ENCODE results near the gene CADM2.

The CADM2 gene

GRCh38 chr3:85576697-85577200 is 618.0 kb downstream of the CADM2 start:
- no peak for DNase-seq

- DNase-seq, result no peak
Observed at GRCh38 chr3:85584779-85585356, 626.1 kb downstream of the CADM2 start.

- no peak for DNase-seq
Observed at GRCh38 chr3:85586018-85586417, 627.2 kb downstream of the CADM2 start.

- DNase-seq, result no peak
Observed at GRCh38 chr3:85589145-85589544, 630.4 kb downstream of the CADM2 start.

GRCh38 chr3:85591451-85591850 is 632.7 kb downstream of the CADM2 start:
- DNase-seq, result no peak

- no peak for DNase-seq
Observed at GRCh38 chr3:85592256-85592655, 633.5 kb downstream of the CADM2 start.

- no peak for DNase-seq
Observed at GRCh38 chr3:85594676-85595075, 635.9 kb downstream of the CADM2 start.

GRCh38 chr3:85603378-85603777 is 644.6 kb downstream of the CADM2 start:
- DNase-seq, result no peak

GRCh38 chr3:85604641-85605040 is 645.9 kb downstream of the CADM2 start:
- DNase-seq, result no peak

GRCh38 chr3:85605066-85605465 is 646.3 kb downstream of the CADM2 start:
- no peak for DNase-seq

- no peak for DNase-seq
Observed at GRCh38 chr3:85626662-85627061, 667.9 kb downstream of the CADM2 start.

- no peak for DNase-seq
Observed at GRCh38 chr3:85627932-85628331, 669.1 kb downstream of the CADM2 start.

GRCh38 chr3:85631070-85631469 is 672.3 kb downstream of the CADM2 start:
- DNase-seq, result no peak

- no peak for DNase-seq
Observed at GRCh38 chr3:85632921-85633320, 674.1 kb downstream of the CADM2 start.

- no peak for DNase-seq
Observed at GRCh38 chr3:85652360-85652759, 693.6 kb downstream of the CADM2 start.

GRCh38 chr3:85660451-85660850 is 701.7 kb downstream of the CADM2 start:
- DNase-seq, result no peak

- no peak for DNase-seq
Observed at GRCh38 chr3:85662462-85662861, 703.7 kb downstream of the CADM2 start.

- no peak for DNase-seq
Observed at GRCh38 chr3:85667744-85668143, 709.0 kb downstream of the CADM2 start.

- DNase-seq, result no peak
Observed at GRCh38 chr3:85670634-85671205, 711.9 kb downstream of the CADM2 start.

GRCh38 chr3:85672761-85673160 is 714.0 kb downstream of the CADM2 start:
- no peak for DNase-seq

- DNase-seq, result no peak
Observed at GRCh38 chr3:85678713-85679112, 719.9 kb downstream of the CADM2 start.

- DNase-seq, result no peak
Observed at GRCh38 chr3:85681906-85682305, 723.1 kb downstream of the CADM2 start.

- no peak for DNase-seq
Observed at GRCh38 chr3:85691196-85691595, 732.4 kb downstream of the CADM2 start.

- no peak for DNase-seq
Observed at GRCh38 chr3:85697156-85697555, 738.4 kb downstream of the CADM2 start.

GRCh38 chr3:85706130-85706529 is 747.3 kb downstream of the CADM2 start:
- DNase-seq, result no peak
